ENCODE data around the gene ABTB2.
"Not testable (repeated sequence)": the region's sequence is repeated elsewhere in the genome, so short reads cannot be mapped to it uniquely, and the experiment has no call there.

Gene ABTB2

DNA sequence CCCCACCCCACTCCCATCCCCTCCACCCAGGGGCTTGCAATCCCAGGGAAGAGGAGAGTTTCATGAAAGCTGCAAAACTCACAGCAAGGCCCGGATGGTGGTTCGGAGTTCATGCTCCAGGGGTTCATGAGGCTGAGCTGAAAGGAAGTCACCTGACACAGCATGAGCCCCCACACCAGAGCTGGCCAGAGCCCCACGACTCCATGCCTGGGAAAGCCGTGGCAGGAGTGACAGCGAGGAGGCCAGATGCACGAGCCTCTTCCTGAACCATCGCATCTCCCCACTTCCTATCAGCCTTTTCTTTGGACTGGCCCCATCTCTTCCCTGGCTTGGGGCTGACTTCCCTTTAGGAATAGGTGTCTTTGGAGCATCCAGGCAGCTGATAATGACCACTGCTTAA is 105.8 kb downstream of the ABTB2 start:
- peak overlapping the region; percentile 83 for H3K27ac ChIP-seq
- no peak for DNase-seq (ENCODE audit: low spot score)
- ChIA-PET POLR2A (ENCODE audit: low non-redundant PET) (interaction anchor here (1.7 kb wide), 1 partner anchor 105 kb away, joined by 4 read pairs; the partner anchor contains the start of gene ABTB2), CTCF (interaction anchor here (0.6 kb wide), 2 partner anchors 55 to 354 kb away, joined by 3 to 5 read pairs; no protein-coding TSS in a partner anchor)
- no peak for TF ChIP-seq CTCF (conservative IDR thresholded peaks at IDR 0.05; ENCODE audit: low read depth)

GRCh38 chr11:34251589-34251980 is 106.2 kb downstream of the ABTB2 start:
- no peak for DNase-seq (ENCODE audit: low spot score)
- H3K27ac ChIP-seq: peak overlapping the region; percentile 83
- TF ChIP-seq CTCF (conservative IDR thresholded peaks at IDR 0.05; ENCODE audit: low read depth): no peak
- ChIA-PET POLR2A (ENCODE audit: low non-redundant PET) (interaction anchor here (1.7 kb wide), 1 partner anchor 106 kb away, joined by 4 read pairs; the partner anchor contains the start of gene ABTB2), CTCF (no interaction called here)

DNA sequence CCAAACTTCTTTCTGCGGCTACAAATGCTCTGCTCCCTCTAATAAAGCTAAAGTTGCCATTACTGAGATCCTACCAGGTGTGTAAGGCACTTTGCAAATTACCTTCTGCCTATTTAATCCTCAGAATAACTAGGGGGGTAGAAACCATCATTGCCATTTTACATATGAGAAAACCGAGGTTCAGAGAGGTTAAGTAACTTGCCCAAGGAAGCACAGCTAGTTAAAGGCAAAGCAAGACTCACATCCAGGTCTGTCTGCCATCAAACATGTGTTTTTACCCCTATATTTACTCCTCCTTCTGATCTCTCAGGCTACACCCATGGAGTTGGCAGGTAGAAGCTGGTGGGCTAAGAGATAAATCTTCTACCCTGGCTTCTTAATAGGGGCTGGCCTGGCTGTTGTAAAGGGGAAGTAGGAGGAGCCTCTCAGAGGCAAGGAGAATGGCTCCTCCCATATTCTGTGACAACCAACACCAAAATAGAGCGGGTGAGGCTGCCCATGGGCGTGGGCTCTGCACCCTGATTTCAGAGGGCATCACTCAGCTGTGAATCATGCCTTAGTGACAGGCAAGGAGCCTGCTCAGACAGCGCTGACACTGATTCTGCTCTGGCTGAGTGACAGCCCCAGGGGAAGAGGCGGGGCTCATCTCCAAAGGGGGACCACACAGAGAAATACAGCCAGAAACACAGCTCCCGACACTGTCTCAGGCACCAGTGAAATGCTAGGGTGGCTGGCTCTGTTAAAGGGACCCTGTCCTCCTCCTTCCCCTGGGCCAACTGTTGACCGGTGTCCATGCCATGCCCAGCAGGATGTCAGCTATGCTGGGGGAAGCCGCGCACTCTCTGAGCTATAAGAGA is 106.8 kb downstream of the ABTB2 start:
- POLR2A ChIA-PET (ENCODE audit: low non-redundant PET): no interaction called here
- TF ChIP-seq CTCF (conservative IDR thresholded peaks at IDR 0.05; ENCODE audit: low read depth): no peak
- CTCF ChIA-PET: interaction anchor here (0.7 to 2.2 kb wide), 2 partner anchors 76 to 221 kb away, joined by 3 to 8 read pairs; no protein-coding TSS in a partner anchor
- H3K27ac ChIP-seq: peak overlapping the region; percentile 83
- DNase-seq (ENCODE audit: low spot score): peak; percentile 85

- DNase-seq (ENCODE audit: low spot score): no peak
- ChIA-PET CTCF (interaction anchor here (0.7 to 2.2 kb wide), 4 partner anchors 76 to 1095 kb away, joined by 3 to 8 read pairs (median 4); no protein-coding TSS in a partner anchor), POLR2A (ENCODE audit: low non-redundant PET) (interaction anchor here (0.5 to 0.6 kb wide), 2 partner anchors 27 to 103 kb away, joined by 3 read pairs; no protein-coding TSS in a partner anchor)
- no peak for TF ChIP-seq CTCF (conservative IDR thresholded peaks at IDR 0.05; ENCODE audit: low read depth)
- no peak overlapping the region for H3K27ac ChIP-seq
These were observed 107.6 kb downstream of the ABTB2 start for GRCh38 chr11:34250211-34250610.

DNA sequence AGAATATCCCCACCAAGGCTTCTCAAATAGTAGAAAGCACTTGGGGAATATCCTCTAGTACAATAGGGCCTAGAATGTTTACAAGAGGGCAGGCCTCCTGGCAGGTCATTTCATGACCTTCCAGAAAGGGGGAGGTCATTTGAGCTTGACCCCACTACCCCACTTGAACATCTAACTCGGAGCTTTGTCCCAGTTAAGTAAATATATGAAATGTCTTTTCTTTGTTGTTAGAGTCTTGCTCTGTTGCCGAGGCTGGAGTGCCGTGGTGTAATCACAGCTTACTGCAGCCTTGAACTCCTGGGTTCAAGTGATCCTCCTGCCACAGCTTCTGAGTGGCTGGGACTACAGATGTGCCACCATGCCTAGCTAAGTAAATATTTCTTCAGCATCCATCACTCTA is 108.4 kb downstream of the ABTB2 start:
- ChIA-PET POLR2A (ENCODE audit: low non-redundant PET) (no interaction called here), CTCF (interaction anchor here (0.7 to 2.2 kb wide), 3 partner anchors 75 to 1094 kb away, joined by 4 to 8 read pairs (median 4); no protein-coding TSS in a partner anchor)
- DNase-seq (ENCODE audit: low spot score): no peak
- H3K27ac ChIP-seq: peak overlapping the region; percentile 9; the same call in 1 of the 2 replicates
- no peak for TF ChIP-seq CTCF (conservative IDR thresholded peaks at IDR 0.05; ENCODE audit: low read depth)

GRCh38 chr11:34246511-34246910 is 111.3 kb downstream of the ABTB2 start:
- DNase-seq (ENCODE audit: low spot score); POLR2A ChIA-PET (ENCODE audit: low non-redundant PET); H3K27ac ChIP-seq: not testable (repeated sequence)
- CTCF ChIA-PET: interaction anchor here (0.6 kb wide), 1 partner anchor 35 kb away, joined by 3 read pairs; no protein-coding TSS in a partner anchor
